ENCODE measurements around the gene C2orf78.

C2orf78 gene

DNA sequence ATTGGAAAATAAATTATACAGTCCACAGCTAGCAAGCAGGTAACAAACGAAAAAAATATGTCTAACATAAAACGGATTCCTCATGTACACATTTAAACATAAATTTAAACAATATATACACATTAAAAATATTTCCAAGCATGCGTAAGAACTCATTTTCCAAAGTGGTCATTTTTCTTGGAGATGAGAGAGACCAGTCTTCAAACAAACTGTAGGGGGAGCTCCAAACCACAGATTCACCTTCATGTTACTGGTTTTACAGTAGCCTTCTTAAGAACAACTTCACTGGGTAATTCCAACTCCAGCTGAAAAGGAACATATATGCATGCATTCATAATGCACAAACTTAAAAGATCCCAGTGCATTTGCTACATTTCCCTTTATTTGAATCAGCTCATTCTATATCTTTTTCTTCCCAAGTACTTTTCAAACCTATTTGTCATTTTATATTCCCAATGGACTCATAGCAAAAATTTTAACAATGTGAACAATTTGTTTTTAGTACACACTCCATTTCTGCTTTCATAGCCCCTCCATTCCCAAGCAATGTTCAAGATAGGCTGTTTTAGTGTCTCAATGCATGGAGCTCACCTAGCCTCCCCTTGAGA lies 40.0 kb downstream of the C2orf78 start:
- Histone ChIP-seq H3K4me3 (ENCODE audit: low read length) (no peak overlapping the region), H3K27ac (ENCODE audit: low read length) (no peak overlapping the region), H3K36me3 (ENCODE audit: control insufficient read depth, insufficient read depth, low read length) (no peaks in the 10 kb centered on the region), H3K27me3 (ENCODE audit: control insufficient read depth, insufficient read depth, low read length) (peaks cover 1% of the 10 kb centered on the region; the same call in 1 of the 2 replicates), H3K4me1 (ENCODE audit: control insufficient read depth, insufficient read depth, low read length) (no peaks in the 10 kb centered on the region), H3K9me3 (ENCODE audit: control insufficient read depth, insufficient read depth, low read length) (no peaks in the 10 kb centered on the region)
- DNase-seq (ENCODE audit: low read depth, low spot score), result no peak
- 100% methylated on average over 2 of the region's 3 CpGs for WGBS (ENCODE audit: insufficient coverage, insufficient read length)

- Histone ChIP-seq H3K4me1 (ENCODE audit: control insufficient read depth, insufficient read depth, low read length) (no peaks in the 10 kb centered on the region), H3K27me3 (ENCODE audit: control insufficient read depth, insufficient read depth, low read length) (peaks cover 1% of the 10 kb centered on the region; the same call in 1 of the 2 replicates), H3K9me3 (ENCODE audit: control insufficient read depth, insufficient read depth, low read length) (no peaks in the 10 kb centered on the region), H3K27ac (ENCODE audit: low read length) (no peak overlapping the region), H3K36me3 (ENCODE audit: control insufficient read depth, insufficient read depth, low read length) (no peaks in the 10 kb centered on the region), H3K4me3 (ENCODE audit: low read length) (no peak overlapping the region)
- no peak for DNase-seq (ENCODE audit: low read depth, low spot score)
- no CpG with 5 or more reads among the region's 4 CpGs for WGBS (ENCODE audit: insufficient coverage, insufficient read length)
Measured at GRCh38 chr2:73825408-73825807, 41.4 kb downstream of the C2orf78 start.

GRCh38 chr2:73827018-73827417 lies 43.0 kb downstream of the C2orf78 start:
- Histone ChIP-seq H3K27ac (ENCODE audit: low read length) (no peak overlapping the region), H3K9me3 (ENCODE audit: control insufficient read depth, insufficient read depth, low read length) (no peaks in the 10 kb centered on the region), H3K4me3 (ENCODE audit: low read length) (no peak overlapping the region), H3K27me3 (ENCODE audit: control insufficient read depth, insufficient read depth, low read length) (peaks cover 1% of the 10 kb centered on the region; the same call in 1 of the 2 replicates), H3K4me1 (ENCODE audit: control insufficient read depth, insufficient read depth, low read length) (no peaks in the 10 kb centered on the region), H3K36me3 (ENCODE audit: control insufficient read depth, insufficient read depth, low read length) (no peaks in the 10 kb centered on the region)
- WGBS (ENCODE audit: insufficient coverage, insufficient read length), result no CpG with 5 or more reads among the region's 2 CpGs
- no peak for DNase-seq (ENCODE audit: low read depth, low spot score)

GRCh38 chr2:73827660-73828388 lies 43.8 kb downstream of the C2orf78 start:
- Histone ChIP-seq H3K9me3 (ENCODE audit: control insufficient read depth, insufficient read depth, low read length) (no peaks in the 10 kb centered on the region), H3K27me3 (ENCODE audit: control insufficient read depth, insufficient read depth, low read length) (peaks cover 1% of the 10 kb centered on the region; the same call in 1 of the 2 replicates), H3K4me3 (ENCODE audit: low read length) (no peak overlapping the region), H3K4me1 (ENCODE audit: control insufficient read depth, insufficient read depth, low read length) (no peaks in the 10 kb centered on the region), H3K27ac (ENCODE audit: low read length) (no peak overlapping the region), H3K36me3 (ENCODE audit: control insufficient read depth, insufficient read depth, low read length) (no peaks in the 10 kb centered on the region; the same call in 1 of the 2 replicates)
- no peak for DNase-seq (ENCODE audit: low read depth, low spot score)
- WGBS (ENCODE audit: insufficient coverage, insufficient read length), result no CpG with 5 or more reads among the region's 9 CpGs

- Histone ChIP-seq H3K27ac (ENCODE audit: low read length) (no peak overlapping the region), H3K27me3 (ENCODE audit: control insufficient read depth, insufficient read depth, low read length) (peaks cover 1% of the 10 kb centered on the region; the same call in 1 of the 2 replicates), H3K9me3 (ENCODE audit: control insufficient read depth, insufficient read depth, low read length) (no peaks in the 10 kb centered on the region), H3K4me3 (ENCODE audit: low read length) (no peak overlapping the region; the same call in 1 of the 2 replicates), H3K4me1 (ENCODE audit: control insufficient read depth, insufficient read depth, low read length) (no peaks in the 10 kb centered on the region), H3K36me3 (ENCODE audit: control insufficient read depth, insufficient read depth, low read length) (no peaks in the 10 kb centered on the region; the same call in 1 of the 2 replicates)
- WGBS (ENCODE audit: insufficient coverage, insufficient read length), result no CpG with 5 or more reads among the region's 4 CpGs
- no peak for DNase-seq (ENCODE audit: low read depth, low spot score)
Measured at GRCh38 chr2:73828389-73828817, 44.4 kb downstream of the C2orf78 start.

DNA sequence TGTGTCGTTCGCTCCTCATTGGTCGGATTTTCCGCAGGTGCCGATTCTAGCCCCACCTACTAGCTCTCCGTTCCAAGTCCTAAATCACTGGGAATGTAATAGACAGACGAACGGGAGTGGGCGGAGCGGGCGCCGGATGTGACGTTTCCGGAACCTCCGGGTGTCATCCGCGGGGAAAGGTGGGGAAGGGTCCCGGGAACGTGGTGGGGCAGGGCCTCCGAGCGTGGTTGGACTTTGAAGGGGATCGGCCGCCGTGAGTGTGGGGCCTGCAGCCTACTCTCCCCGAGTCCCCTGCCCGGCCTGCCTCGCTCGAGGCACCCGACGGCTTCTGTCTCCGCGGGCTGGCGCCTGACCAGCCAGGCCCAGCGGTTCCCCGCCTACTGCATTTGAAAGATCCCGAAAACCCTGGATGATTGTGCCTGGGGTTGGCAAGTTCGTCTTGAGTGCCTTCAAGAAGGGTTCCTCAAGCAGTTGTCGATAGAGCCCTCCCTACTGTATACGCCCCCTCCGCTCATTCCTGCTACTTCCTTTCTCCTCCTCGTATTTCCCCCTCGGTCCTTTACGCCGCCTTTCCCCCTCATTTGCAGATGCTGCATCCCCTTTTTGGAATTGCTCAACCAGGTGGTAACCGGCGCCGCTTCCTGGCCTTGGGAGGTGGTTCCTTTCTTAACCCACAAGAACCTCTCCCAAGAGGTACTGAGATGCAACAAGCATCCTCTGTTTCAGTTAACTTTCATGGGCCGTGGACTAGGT lies 45.0 kb downstream of the C2orf78 start, which contains the start of gene STAMBP:
Gene STAMBP (plus strand): TSS at position 144 of the 753 bp plus-strand sequence. CDS start 1,896 bp downstream, outside the sequence.
- H3K4me3 ChIP-seq (ENCODE audit: low read length), result peak within 1 kb of the TSS; percentile 90
- H3K9me3 ChIP-seq (ENCODE audit: control insufficient read depth, insufficient read depth, low read length), result no peaks in the 10 kb centered on the region
- no peak within 1 kb of the TSS for H3K27ac ChIP-seq (ENCODE audit: low read length)
- H3K4me1 ChIP-seq (ENCODE audit: control insufficient read depth, insufficient read depth, low read length), result no peaks in the 10 kb centered on the region
- peak; percentile 93 for DNase-seq (ENCODE audit: low read depth, low spot score)
- H3K27me3 ChIP-seq (ENCODE audit: control insufficient read depth, insufficient read depth, low read length), result peaks cover 1% of the 10 kb centered on the region; the same call in 1 of the 2 replicates
- no CpG with 5 or more reads among the region's 48 CpGs for WGBS (ENCODE audit: insufficient coverage, insufficient read length)
- peaks cover 3% of the 10 kb centered on the region; the same call in 1 of the 2 replicates for H3K36me3 ChIP-seq (ENCODE audit: control insufficient read depth, insufficient read depth, low read length)

- Histone ChIP-seq H3K4me3 (ENCODE audit: low read length) (no peak overlapping the region), H3K36me3 (ENCODE audit: control insufficient read depth, insufficient read depth, low read length) (peaks cover 6% of the 10 kb centered on the region; the same call in 1 of the 2 replicates), H3K9me3 (ENCODE audit: control insufficient read depth, insufficient read depth, low read length) (no peaks in the 10 kb centered on the region), H3K27ac (ENCODE audit: low read length) (no peak overlapping the region), H3K27me3 (ENCODE audit: control insufficient read depth, insufficient read depth, low read length) (no peaks in the 10 kb centered on the region), H3K4me1 (ENCODE audit: control insufficient read depth, insufficient read depth, low read length) (no peaks in the 10 kb centered on the region)
- no CpG with 5 or more reads among the region's 11 CpGs for WGBS (ENCODE audit: insufficient coverage, insufficient read length)
- DNase-seq (ENCODE audit: low read depth, low spot score), result no peak
Measured at GRCh38 chr2:73830871-73831401, 47.0 kb downstream of the C2orf78 start.

DNA sequence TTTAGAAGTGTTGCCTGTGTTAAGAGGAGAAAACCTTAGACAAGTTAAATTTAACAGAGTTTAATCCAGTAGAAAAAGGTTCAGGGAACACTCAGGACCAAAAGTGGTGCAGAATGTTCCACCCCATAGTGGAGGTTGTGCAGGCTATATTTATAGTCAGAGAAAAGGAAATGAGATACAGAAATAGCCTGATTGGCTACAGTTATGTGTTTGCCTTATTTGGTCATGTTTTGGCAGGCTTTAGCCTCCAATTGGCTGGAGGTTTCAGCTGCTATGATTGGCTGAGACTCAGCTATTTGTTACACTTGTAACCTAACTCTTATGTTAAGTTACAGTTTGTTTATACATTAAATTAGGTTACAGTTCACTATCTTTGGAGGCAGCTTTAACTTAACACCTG lies 48.9 kb downstream of the C2orf78 start:
- Histone ChIP-seq H3K27me3 (ENCODE audit: control insufficient read depth, insufficient read depth, low read length) (no peaks in the 10 kb centered on the region), H3K36me3 (ENCODE audit: control insufficient read depth, insufficient read depth, low read length) (peaks cover 11% of the 10 kb centered on the region), H3K4me1 (ENCODE audit: control insufficient read depth, insufficient read depth, low read length) (no peaks in the 10 kb centered on the region; the same call in 1 of the 2 replicates), H3K27ac (ENCODE audit: low read length) (no peak overlapping the region), H3K4me3 (ENCODE audit: low read length) (no peak overlapping the region), H3K9me3 (ENCODE audit: control insufficient read depth, insufficient read depth, low read length) (no peaks in the 10 kb centered on the region)
- no peak for DNase-seq (ENCODE audit: low read depth, low spot score)

DNA sequence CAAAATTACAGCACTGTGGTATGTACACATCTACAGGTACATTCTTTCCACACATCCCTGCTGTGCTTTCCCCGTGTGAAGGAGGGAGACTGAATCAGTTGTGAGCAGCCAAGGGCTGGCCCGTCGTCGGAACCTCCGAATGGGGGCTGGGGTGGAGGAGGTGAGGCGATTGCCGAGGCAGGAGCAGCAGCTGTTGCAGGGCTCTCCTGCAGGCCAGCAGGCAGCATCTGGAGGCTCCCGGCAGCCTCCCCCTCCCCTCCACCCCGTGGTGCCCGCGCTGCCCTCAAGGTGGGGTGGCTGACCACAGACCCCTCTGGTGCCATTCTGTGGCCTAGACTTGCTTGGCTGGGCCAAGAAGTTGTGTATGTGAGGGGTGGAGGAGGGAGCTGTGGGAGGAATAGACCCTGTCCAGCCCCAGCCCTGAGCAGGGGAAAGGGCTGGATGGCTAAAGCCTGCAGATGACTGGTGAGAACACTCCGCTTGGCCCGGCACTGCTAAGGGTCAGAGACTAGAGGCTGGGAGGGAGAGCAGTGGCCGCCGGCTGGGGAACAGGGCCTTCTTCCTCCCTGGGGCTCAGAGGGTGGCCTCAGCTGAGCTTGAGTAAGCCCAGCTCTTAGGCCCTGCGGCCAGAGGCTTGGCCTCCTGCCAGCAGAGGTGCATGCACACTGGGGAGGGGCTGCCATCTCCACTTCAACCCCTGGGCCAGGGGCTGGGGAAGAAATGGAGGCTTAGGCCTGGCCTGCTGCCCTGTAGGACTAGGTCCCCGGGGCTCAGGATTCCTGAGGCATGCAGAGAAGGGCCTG lies 52.4 kb downstream of the C2orf78 start:
- DNase-seq (ENCODE audit: low read depth, low spot score), result no peak
- Histone ChIP-seq H3K9me3 (ENCODE audit: control insufficient read depth, insufficient read depth, low read length) (no peaks in the 10 kb centered on the region), H3K4me3 (ENCODE audit: low read length) (no peak overlapping the region; the same call in 1 of the 2 replicates), H3K27ac (ENCODE audit: low read length) (no peak overlapping the region), H3K27me3 (ENCODE audit: control insufficient read depth, insufficient read depth, low read length) (no peaks in the 10 kb centered on the region; the same call in 1 of the 2 replicates), H3K4me1 (ENCODE audit: control insufficient read depth, insufficient read depth, low read length) (no peaks in the 10 kb centered on the region; the same call in 1 of the 2 replicates), H3K36me3 (ENCODE audit: control insufficient read depth, insufficient read depth, low read length) (peaks cover 11% of the 10 kb centered on the region)
- WGBS (ENCODE audit: insufficient coverage, insufficient read length), result no CpG with 5 or more reads among the region's 17 CpGs

Measured in iPS DF 6.9 (cell line).